HepG2 (cell line): ENCODE data around the gene INTS2. TPM values are rescaled to one million over a fixed set of nuclear protein-coding genes. Genes with fewer than 3 reads are reported as not detected.

Experiments
- DBP ChIP-seq: sonication (generic); formaldehyde crosslinking; IDR thresholded peaks from 2 replicates; pipeline ENCODE4 v1.4.0; 2020; ENCODE audit warnings: missing genetic modification reagents; ENCODE audit errors: not compliant biosample characterization
- MLXIP ChIP-seq: sonication (generic); formaldehyde crosslinking; IDR thresholded peaks from 2 replicates; pipeline ENCODE4 v1.9.0; 2021; ENCODE audit warnings: missing genetic modification reagents, borderline replicate concordance
- MTA3 ChIP-seq: sonication (generic); formaldehyde crosslinking; IDR thresholded peaks from 2 replicates; pipeline ENCODE4 v1.4.0; 2020; ENCODE audit warnings: missing genetic modification reagents
- PLRG1 ChIP-seq: fragments of 450-650 bp; conservative IDR thresholded peaks from 2 replicates; pipeline ENCODE4 v1.6.1; 2016
- PRDM4 ChIP-seq: sonication (generic); formaldehyde crosslinking; IDR thresholded peaks from 2 replicates; pipeline ENCODE4 v1.9.0; 2021; ENCODE audit warnings: missing genetic modification reagents, borderline replicate concordance
- SNAI1 ChIP-seq: sonication (generic); formaldehyde crosslinking; IDR thresholded peaks from 2 replicates; pipeline ENCODE4 v1.5.0; 2020; ENCODE audit warnings: mild to moderate bottlenecking, missing genetic modification reagents, borderline replicate concordance
- ZBTB40 ChIP-seq, 2 experiments: fragments of 450-650 bp in 1 of 2; sonication (generic) in 1 of 2; formaldehyde crosslinking in 1 of 2; IDR thresholded peaks; 2 replicates each; pipeline versions ENCODE4 v1.6.1 to v1.8.0; 2016 to 2022; ENCODE audit warnings: antibody characterized with exemption in 1 of 2, mild to moderate bottlenecking in 1 of 2, missing genetic modification reagents in 1 of 2
- ZC3H4 ChIP-seq: sonication (generic); formaldehyde crosslinking; IDR thresholded peaks from 2 replicates; pipeline ENCODE4 v1.4.0; 2020; ENCODE audit warnings: missing genetic modification reagents, borderline replicate concordance
- ZNF17 ChIP-seq: sonication (generic); formaldehyde crosslinking; IDR thresholded peaks from 2 replicates; pipeline ENCODE4 v1.5.0; 2020; ENCODE audit warnings: mild to moderate bottlenecking, missing genetic modification reagents
- ZNF232 ChIP-seq: sonication (generic); formaldehyde crosslinking; IDR thresholded peaks from 2 replicates; pipeline ENCODE4 v1.4.0; 2020; ENCODE audit warnings: missing genetic modification reagents, borderline replicate concordance
- ZNF546 ChIP-seq: sonication (generic); formaldehyde crosslinking; conservative IDR thresholded peaks from 2 replicates; pipeline ENCODE4 v1.8.1; 2023; ENCODE audit warnings: mild to moderate bottlenecking, missing genetic modification reagents
- ZNF605 ChIP-seq: sonication (generic); formaldehyde crosslinking; IDR thresholded peaks from 2 replicates; pipeline ENCODE4 v1.8.0; 2022; ENCODE audit warnings: mild to moderate bottlenecking, missing genetic modification reagents
- polyA plus RNA-seq, 8 experiments: library from polyadenylated mRNA; depleted of rRNA in 3 of 8; stranded (reverse) in 7 of 8; unstranded in 1 of 8; fragments of >200 nt; fragmentation: Illumina TruSeq in 4 of 8; extraction: Trizol in 4 of 8; gene quantifications; 2 replicates each; pipeline versions ENCODE4 v1.2.1 to v1.2.3, GENCODE V29; 2011 to 2016; ENCODE audit warnings: low read depth in 4 of 8, missing spikeins in 1 of 8, mixed read lengths in 1 of 8; ENCODE audit not compliant: insufficient read depth in 1 of 8
- total RNA-seq, 5 experiments: library from RNA; depleted of rRNA; stranded (reverse); fragments of >200 nt; fragmentation: Illumina TruSeq; extraction: Trizol; gene quantifications; 2 replicates each; pipeline ENCODE4 v1.2.3, GENCODE V29; 2016; ENCODE audit warnings: low read depth in 1 of 5

INTS2 gene
- total and polyA plus RNA-seq, 2 of the 13 experiments (the other 11 are each of a cell fraction or from before 2014, with no cell fraction given), result 20.5 to 30.2 TPM

GRCh38 chr17:61862975-61863800 lies 64.6 kb downstream of the INTS2 start, which contains the start of gene BRIP1 (continued):
- TF ChIP-seq ZBTB40 (IDR thresholded peaks at IDR 0.05) (no peak), ZBTB40 (CRISPR knock-in tag; IDR thresholded peaks at IDR 0.05) (no peak; the same call in 1 of the 2 replicates), DBP (CRISPR knock-in tag) (no peak), ZNF232 (no peak), MTA3 (CRISPR knock-in tag) (no peak), ZNF17 (CRISPR knock-in tag) (no peak), ZNF605 (CRISPR knock-in tag) (peak; percentile 72; the same call in 1 of the 2 replicates), ZC3H4 (no peak), PRDM4 (CRISPR knock-in tag) (no peak), ZNF546 (CRISPR knock-in tag) (peak; percentile 95), PLRG1 (no peak), SNAI1 (CRISPR knock-in tag) (0 out of 2 replicates have a peak, but pooled peaks have one; percentile 51), MLXIP (CRISPR knock-in tag) (no peak)
